Activated naive CD4-positive, alpha-beta T cell treated with Interleukin-2 at 50 U/mL for 16 hours (primary cell): Measurements from ENCODE around the gene DNAJC25.
"Not testable (repeated sequence)": the region's sequence is repeated elsewhere in the genome, so short reads cannot be mapped to it uniquely, and the experiment has no call there.

ENCODE experiments used
- DNase-seq: peaks from one replicate; pipeline ENCODE4 v3.0.0-alpha.2; 2020

The DNAJC25 gene

GRCh38 chr9:111668601-111669000, 37.5 kb downstream of the DNAJC25 start:
- DNase-seq = not testable (repeated sequence)

GRCh38 chr9:111674319-111674718, 43.2 kb downstream of the DNAJC25 start:
- no peak for DNase-seq

- no peak for DNase-seq
Measured at GRCh38 chr9:111676116-111676515, 45.0 kb downstream of the DNAJC25 start.

GRCh38 chr9:111678293-111678692, 47.2 kb downstream of the DNAJC25 start:
- no peak for DNase-seq

- no peak for DNase-seq
Measured at GRCh38 chr9:111679199-111679598, 48.1 kb downstream of the DNAJC25 start.

DNA sequence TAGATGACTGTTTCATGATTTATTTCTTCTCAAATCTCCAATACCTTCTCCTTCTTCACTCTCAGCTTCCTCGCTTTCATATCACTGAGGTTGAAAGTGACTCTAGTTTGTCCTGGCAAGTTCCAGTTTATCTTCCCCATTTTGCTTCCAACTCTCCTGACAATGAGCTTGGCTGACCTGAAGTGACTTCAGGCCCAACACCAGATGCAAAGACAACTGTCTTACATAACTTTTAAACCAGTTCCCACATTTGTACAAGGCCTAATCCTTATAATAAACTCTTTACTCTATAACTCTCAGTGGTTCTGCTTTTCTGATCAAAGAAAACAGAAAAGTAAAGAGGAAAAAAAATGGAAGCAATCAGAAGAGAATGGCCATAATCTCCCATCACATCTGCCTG, 52.3 kb downstream of the DNAJC25 start:
- DNase-seq = no peak

DNA sequence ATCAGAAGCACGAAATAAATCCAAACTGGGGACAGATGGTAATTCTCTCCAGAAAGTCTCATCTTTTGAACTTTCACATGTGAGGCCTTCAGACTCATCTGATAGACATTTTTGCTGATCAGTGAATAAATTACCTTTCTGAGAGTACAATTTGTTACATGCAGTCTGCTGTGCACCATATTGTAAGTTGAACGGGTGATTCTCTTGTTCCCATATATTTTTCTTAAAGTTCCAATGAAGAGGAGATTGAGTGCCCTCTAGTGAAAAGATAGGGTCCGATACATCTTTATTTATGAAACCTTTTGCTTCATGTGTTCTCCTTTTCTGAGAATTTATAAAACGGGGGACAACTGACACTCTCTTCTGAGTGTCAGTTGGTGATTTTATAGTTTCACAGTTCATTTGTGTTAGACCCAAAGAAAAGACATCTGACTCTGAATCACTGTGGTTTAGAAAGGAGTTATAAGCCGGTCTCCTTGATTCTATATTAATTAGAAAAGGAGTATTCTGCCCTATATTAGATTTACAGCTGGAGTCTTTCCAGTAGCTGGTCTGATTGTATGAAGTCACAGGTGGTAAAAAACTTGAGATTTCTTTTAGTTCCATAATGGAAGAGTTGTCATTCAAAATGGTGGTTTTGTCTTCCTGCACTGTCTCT, 60.7 kb downstream of the DNAJC25 start:
- no peak for DNase-seq

- DNase-seq = no peak
Measured at GRCh38 chr9:111696796-111697195, 65.7 kb downstream of the DNAJC25 start.

DNA sequence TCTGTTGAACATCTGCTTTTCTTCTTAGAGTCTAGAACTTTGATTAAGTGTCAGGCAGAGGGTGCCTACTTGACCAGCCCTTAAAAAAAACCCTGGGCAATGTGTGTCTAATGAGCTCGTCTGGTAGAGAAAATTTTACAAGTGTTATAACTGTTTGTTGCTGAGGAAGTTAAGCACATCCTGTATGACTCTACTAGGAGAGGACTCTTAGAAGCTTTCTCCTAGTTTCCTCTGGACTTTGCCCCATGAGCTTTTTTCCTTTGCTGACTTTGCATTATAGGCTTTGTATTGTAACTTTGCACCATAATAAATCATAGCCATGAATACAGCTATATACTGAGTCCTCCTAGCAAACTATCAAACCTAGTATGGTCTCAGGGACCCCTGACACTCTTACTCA, 69.6 kb downstream of the DNAJC25 start:
- DNase-seq = no peak
